Caco-2 (cell line): Measurements from ENCODE around the gene TEX19. TPM values are rescaled to one million over a fixed set of nuclear protein-coding genes. Genes with fewer than 3 reads are reported as not detected.

ENCODE experiments used
- BruUV-seq: library from RNA; stranded (reverse); fragments of 400-500 nt; replicated peaks from 2 replicates; lab custom pipeline; 2021; lab: Mats Ljungman, UMichigan
- CTCF ChIA-PET: fragments of 300-600 bp; sonication (Branson Sonifier 250); formaldehyde crosslinking; loops from one replicate; lab custom pipeline; 2022; ENCODE audit warnings: antibody characterized with exemption; lab: Charles Lee
- POLR2A ChIA-PET: fragments of 300-600 bp; sonication (Branson Sonifier 250); formaldehyde crosslinking; loops from one replicate; lab custom pipeline; 2022; ENCODE audit warnings: antibody characterized with exemption; lab: Charles Lee
- DNase-seq, 2 experiments: peaks; one replicate each; pipeline versions ENCODE4 v3.0.0 to v3.0.0-alpha.2; 2020 to 2022
- H3K27me3 ChIP-seq: replicated peaks from 2 replicates; pipeline ENCODE4 v1.6.0; 2011; ENCODE audit warnings: low read length; ENCODE audit not compliant: control insufficient read depth, insufficient read depth
- H3K36me3 ChIP-seq: 2 replicates; pipeline ENCODE4 v1.5.1; 2011; ENCODE audit warnings: low read length; ENCODE audit not compliant: control insufficient read depth, insufficient read depth
- H3K4me1 ChIP-seq: fragments of 250-450 bp; sonication (Bioruptor Pico); 2 replicates; pipeline ENCODE4 v1.5.1; 2020; ENCODE audit warnings: mild to moderate bottlenecking
- H3K4me3 ChIP-seq: 2 replicates; pipeline ENCODE4 v1.5.1; 2011; ENCODE audit warnings: low read depth, mild to moderate bottlenecking, control low read depth, low read length
- H3K9me3 ChIP-seq: fragments of 250-450 bp; sonication (Bioruptor Pico); 2 replicates; pipeline ENCODE4 v1.5.1; 2020; ENCODE audit warnings: mild to moderate bottlenecking, moderate library complexity
- H3K27ac Mint-ChIP-seq: one replicate; pipeline ENCODE4 v1.8.0; 2022; ENCODE audit warnings: mixed read lengths; ENCODE audit not compliant: unreplicated experiment
- H3K27me3 Mint-ChIP-seq: one replicate; pipeline ENCODE4 v1.8.0; 2022; ENCODE audit warnings: mixed read lengths; ENCODE audit not compliant: insufficient read depth, unreplicated experiment
- H3K36me3 Mint-ChIP-seq: one replicate; pipeline ENCODE4 v1.8.0; 2022; ENCODE audit warnings: mild to moderate bottlenecking, mixed read lengths; ENCODE audit not compliant: insufficient read depth, unreplicated experiment
- H3K4me1 Mint-ChIP-seq: one replicate; pipeline ENCODE4 v1.8.0; 2022; ENCODE audit warnings: low read depth, mixed read lengths; ENCODE audit not compliant: unreplicated experiment
- H3K4me3 Mint-ChIP-seq: one replicate; pipeline ENCODE4 v1.8.0; 2022; ENCODE audit warnings: mild to moderate bottlenecking, moderate library complexity, mixed read lengths; ENCODE audit not compliant: unreplicated experiment
- H3K9me3 Mint-ChIP-seq: one replicate; pipeline ENCODE4 v1.8.0; 2022; ENCODE audit warnings: mixed read lengths; ENCODE audit not compliant: unreplicated experiment
- intact Hi-C: fragments of 100-400 bp; cut with micrococcal nuclease; formaldehyde crosslinking; loops from one replicate; pipeline ENCODE4 v1.10.0; 2022; ENCODE audit not compliant: unreplicated experiment
- total RNA-seq: library from RNA; stranded (reverse); gene quantifications from 2 replicates; pipeline ENCODE4 v1.2.3, GENCODE V29; 2022
- TF ChIP-seq, protein P1 (sequence below), 2 experiments: fragments of 200-600 bp in 1 of 2; IDR thresholded peaks; 1 replicate in 1 of 2; 2 replicates in 1 of 2; pipeline versions ENCODE4 v1.5.1 to v1.8.0; 2011 to 2022; ENCODE audit warnings: antibody characterized with exemption in 1 of 2, control low read depth in 1 of 2, inconsistent platforms in 1 of 2, low read depth in 1 of 2, low read length in 1 of 2, mild to moderate bottlenecking in 1 of 2, moderate library complexity in 1 of 2; ENCODE audit not compliant: insufficient read depth in 1 of 2, severe bottlenecking in 1 of 2, unreplicated experiment in 1 of 2

TEX19 gene
- total RNA-seq, 1 experiment from 2014 or later: 4.2 TPM

DNA sequence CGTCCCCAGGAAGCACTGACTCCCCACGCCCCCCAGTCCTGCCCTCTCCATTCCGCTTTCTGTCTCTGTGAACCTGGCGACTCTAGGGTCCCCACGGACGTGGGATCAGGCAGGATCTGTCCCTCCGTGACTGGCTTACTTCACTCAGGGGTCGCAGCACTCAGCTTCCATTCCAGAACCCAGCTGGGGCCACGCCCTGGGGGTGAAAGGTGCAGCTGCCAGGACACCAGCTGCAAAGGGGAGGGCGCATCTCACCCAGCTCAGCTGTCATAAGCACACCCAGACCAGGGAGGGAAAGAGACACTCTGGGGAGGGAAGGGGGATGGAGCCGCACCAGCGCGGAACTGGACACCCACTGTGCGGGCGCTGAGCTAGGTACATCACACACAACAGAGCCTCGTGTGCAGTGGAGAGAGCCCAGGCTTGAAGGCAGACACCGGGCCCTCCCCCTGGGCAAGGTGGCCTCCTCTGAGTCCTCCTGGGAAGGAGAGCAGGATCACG is 40.6 kb downstream of the TEX19 start:
- Mint-ChIP-seq H3K9me3 (no peaks in the 10 kb centered on the region), H3K36me3 (peaks cover 37% of the 10 kb centered on the region), H3K27ac (no peak overlapping the region), H3K4me1 (peaks cover 24% of the 10 kb centered on the region), H3K4me3 (no peak overlapping the region), H3K27me3 (no peaks in the 10 kb centered on the region)
- BruUV-seq: no TSS peak
- CTCF ChIA-PET: no interaction called here
- Histone ChIP-seq H3K27me3 (no peaks in the 10 kb centered on the region), H3K36me3 (peaks cover 1% of the 10 kb centered on the region; the same call in 1 of the 2 replicates), H3K4me1 (peaks cover 12% of the 10 kb centered on the region), H3K4me3 (no peak overlapping the region), H3K9me3 (no peaks in the 10 kb centered on the region)
- no peak for DNase-seq
- TF ChIP-seq, protein P1, sequence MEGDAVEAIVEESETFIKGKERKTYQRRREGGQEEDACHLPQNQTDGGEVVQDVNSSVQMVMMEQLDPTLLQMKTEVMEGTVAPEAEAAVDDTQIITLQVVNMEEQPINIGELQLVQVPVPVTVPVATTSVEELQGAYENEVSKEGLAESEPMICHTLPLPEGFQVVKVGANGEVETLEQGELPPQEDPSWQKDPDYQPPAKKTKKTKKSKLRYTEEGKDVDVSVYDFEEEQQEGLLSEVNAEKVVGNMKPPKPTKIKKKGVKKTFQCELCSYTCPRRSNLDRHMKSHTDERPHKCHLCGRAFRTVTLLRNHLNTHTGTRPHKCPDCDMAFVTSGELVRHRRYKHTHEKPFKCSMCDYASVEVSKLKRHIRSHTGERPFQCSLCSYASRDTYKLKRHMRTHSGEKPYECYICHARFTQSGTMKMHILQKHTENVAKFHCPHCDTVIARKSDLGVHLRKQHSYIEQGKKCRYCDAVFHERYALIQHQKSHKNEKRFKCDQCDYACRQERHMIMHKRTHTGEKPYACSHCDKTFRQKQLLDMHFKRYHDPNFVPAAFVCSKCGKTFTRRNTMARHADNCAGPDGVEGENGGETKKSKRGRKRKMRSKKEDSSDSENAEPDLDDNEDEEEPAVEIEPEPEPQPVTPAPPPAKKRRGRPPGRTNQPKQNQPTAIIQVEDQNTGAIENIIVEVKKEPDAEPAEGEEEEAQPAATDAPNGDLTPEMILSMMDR (IDR thresholded peaks at IDR 0.05; ENCODE audit: insufficient read depth in 1 of 2, low read depth in 1 of 2, low read length in 1 of 2, severe bottlenecking in 1 of 2, unreplicated experiment in 1 of 2): no peak
- intact Hi-C loops: loop anchor here (5.0 kb wide), 1 partner anchor 47 kb away; no protein-coding TSS in a partner anchor
- POLR2A ChIA-PET: no interaction called here

DNA sequence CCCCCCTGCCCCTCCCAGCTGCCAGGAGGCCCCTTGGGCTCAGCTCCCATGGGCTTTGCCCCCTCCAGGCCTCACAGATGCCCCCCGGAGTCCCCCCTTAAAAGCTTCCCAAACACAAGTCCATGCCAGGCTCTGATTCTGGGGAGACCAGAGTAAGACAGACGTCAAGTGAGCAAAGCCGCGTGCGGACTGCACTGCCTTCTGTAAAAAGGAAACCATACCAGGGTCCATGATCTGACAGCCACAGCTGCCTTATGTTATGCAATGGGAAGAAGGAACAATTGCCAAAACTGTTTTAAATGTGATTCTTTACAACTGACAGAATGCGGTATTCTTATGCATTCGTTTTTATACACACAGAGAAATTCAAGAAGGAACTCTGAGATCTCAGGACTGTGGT is 41.2 kb downstream of the TEX19 start:
- intact Hi-C loops: no loop called here
- Histone ChIP-seq H3K36me3 (no peaks in the 10 kb centered on the region; the same call in 1 of the 2 replicates), H3K9me3 (no peaks in the 10 kb centered on the region), H3K4me3 (no peak overlapping the region), H3K27me3 (no peaks in the 10 kb centered on the region), H3K4me1 (peaks cover 12% of the 10 kb centered on the region)
- ChIA-PET POLR2A (no interaction called here), CTCF (no interaction called here)
- H3K27ac Mint-ChIP-seq: no peak overlapping the region
- no peak overlapping the region for H3K4me3 Mint-ChIP-seq
- TF ChIP-seq, protein P1 (IDR thresholded peaks at IDR 0.05; ENCODE audit: insufficient read depth in 1 of 2, low read depth in 1 of 2, low read length in 1 of 2, severe bottlenecking in 1 of 2, unreplicated experiment in 1 of 2): no peak
- no TSS peak for BruUV-seq
- peaks cover 37% of the 10 kb centered on the region for H3K36me3 Mint-ChIP-seq
- no peak for DNase-seq
- no peaks in the 10 kb centered on the region for H3K27me3 Mint-ChIP-seq
- H3K9me3 Mint-ChIP-seq: no peaks in the 10 kb centered on the region
- peaks cover 24% of the 10 kb centered on the region for H3K4me1 Mint-ChIP-seq

DNA sequence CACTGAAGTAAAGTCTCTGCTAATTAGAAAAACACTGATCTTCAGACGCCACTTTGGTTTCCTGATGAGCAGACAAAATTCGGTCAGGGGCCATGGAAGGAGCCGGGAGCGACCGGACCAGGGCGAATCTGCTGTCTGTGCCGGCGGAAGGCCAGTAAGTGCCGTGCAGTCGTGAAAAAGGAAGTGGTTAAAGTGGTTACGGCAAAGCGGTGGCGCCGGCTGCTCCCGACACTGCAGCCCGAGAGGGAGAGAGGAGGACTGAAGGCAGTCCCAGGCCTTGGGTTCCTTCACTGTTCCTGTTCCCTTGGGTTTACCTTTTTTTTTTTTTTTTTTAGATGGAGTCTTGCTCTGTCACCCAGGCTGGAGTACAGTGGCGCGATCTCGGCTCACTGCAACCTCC is 41.8 kb downstream of the TEX19 start:
- H3K36me3 ChIP-seq: no peaks in the 10 kb centered on the region; the same call in 1 of the 2 replicates
- intact Hi-C loops: no loop called here
- peaks cover 21% of the 10 kb centered on the region for H3K4me1 Mint-ChIP-seq
- ChIA-PET POLR2A (no interaction called here), CTCF (no interaction called here)
- H3K27me3 ChIP-seq: no peaks in the 10 kb centered on the region
- no peaks in the 10 kb centered on the region for H3K9me3 Mint-ChIP-seq
- TF ChIP-seq, protein P1 (IDR thresholded peaks at IDR 0.05; ENCODE audit: insufficient read depth in 1 of 2, low read depth in 1 of 2, low read length in 1 of 2, severe bottlenecking in 1 of 2, unreplicated experiment in 1 of 2): no peak
- no peaks in the 10 kb centered on the region for H3K27me3 Mint-ChIP-seq
- no peak overlapping the region for H3K4me3 ChIP-seq
- peaks cover 37% of the 10 kb centered on the region for H3K36me3 Mint-ChIP-seq
- no peak overlapping the region for H3K27ac Mint-ChIP-seq
- H3K9me3 ChIP-seq: no peaks in the 10 kb centered on the region
- BruUV-seq: no TSS peak
- H3K4me3 Mint-ChIP-seq: no peak overlapping the region
- DNase-seq: no peak
- peaks cover 12% of the 10 kb centered on the region for H3K4me1 ChIP-seq
